GM12864 (cell line): Measurements from ENCODE around the gene HSD3B2.
A peak's percentile ranks its signal among the peaks of the same experiment; 100 is the strongest.

Source experiments
- DNase-seq: peaks from one replicate; pipeline ENCODE4 v3.0.0-alpha.2; 2011; ENCODE audit warnings: low read depth
- H3K4me3 ChIP-seq: 2 replicates; pipeline ENCODE4 v1.5.1; 2011; ENCODE audit warnings: mild to moderate bottlenecking, low read depth, low read length, control low read depth
- TF ChIP-seq, protein P1 (sequence below): IDR thresholded peaks from 2 replicates; pipeline ENCODE4 v1.5.1; 2011; ENCODE audit warnings: low read depth, mild to moderate bottlenecking, moderate library complexity, low read length, control low read depth, inconsistent platforms; ENCODE audit errors: missing control alignments

HSD3B2 gene

DNA sequence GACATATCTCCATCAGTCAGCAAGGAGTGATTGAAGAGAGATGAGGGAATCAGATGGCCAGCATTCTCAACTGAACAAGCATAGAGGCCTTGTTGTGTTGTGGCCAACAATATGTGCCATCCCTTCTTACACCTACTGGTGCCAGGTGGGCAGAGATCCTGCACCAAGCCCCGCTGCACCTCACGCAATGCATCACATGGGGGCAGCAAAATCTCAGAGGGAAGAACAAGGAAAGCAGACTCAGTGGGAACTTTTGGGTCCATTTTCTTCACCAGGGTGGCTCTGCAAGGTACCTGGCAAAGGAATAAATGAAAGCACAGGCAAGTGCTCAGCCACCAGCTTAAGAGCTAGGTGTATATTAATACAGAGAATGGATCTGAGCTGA, 33.2 kb downstream of the HSD3B2 start:
- no peak overlapping the region for H3K4me3 ChIP-seq
- TF ChIP-seq, protein P1, sequence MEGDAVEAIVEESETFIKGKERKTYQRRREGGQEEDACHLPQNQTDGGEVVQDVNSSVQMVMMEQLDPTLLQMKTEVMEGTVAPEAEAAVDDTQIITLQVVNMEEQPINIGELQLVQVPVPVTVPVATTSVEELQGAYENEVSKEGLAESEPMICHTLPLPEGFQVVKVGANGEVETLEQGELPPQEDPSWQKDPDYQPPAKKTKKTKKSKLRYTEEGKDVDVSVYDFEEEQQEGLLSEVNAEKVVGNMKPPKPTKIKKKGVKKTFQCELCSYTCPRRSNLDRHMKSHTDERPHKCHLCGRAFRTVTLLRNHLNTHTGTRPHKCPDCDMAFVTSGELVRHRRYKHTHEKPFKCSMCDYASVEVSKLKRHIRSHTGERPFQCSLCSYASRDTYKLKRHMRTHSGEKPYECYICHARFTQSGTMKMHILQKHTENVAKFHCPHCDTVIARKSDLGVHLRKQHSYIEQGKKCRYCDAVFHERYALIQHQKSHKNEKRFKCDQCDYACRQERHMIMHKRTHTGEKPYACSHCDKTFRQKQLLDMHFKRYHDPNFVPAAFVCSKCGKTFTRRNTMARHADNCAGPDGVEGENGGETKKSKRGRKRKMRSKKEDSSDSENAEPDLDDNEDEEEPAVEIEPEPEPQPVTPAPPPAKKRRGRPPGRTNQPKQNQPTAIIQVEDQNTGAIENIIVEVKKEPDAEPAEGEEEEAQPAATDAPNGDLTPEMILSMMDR = peak; percentile 20
- no peak for DNase-seq

DNA sequence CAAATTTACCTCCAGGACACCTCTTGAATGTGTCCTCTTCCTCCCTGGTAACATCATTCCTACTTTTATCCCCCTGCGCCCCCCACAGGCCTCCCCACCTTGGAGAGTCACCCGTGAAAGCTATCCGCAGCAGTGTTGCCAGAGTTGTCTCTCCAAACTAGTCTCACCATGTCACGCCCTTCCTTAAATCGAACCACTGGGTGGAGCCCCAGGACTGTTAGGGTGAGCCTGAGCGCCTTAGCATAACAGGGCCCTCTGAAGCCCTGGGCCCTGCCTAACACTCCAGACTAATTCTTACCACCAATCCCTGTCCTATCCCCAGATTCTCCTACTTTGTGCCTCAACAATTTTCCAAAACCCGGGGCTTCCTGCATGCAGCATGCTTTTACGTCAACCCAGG, 35.0 kb downstream of the HSD3B2 start:
- TF ChIP-seq, protein P1 = peak; percentile 19
- no peak overlapping the region for H3K4me3 ChIP-seq
- no peak for DNase-seq

DNA sequence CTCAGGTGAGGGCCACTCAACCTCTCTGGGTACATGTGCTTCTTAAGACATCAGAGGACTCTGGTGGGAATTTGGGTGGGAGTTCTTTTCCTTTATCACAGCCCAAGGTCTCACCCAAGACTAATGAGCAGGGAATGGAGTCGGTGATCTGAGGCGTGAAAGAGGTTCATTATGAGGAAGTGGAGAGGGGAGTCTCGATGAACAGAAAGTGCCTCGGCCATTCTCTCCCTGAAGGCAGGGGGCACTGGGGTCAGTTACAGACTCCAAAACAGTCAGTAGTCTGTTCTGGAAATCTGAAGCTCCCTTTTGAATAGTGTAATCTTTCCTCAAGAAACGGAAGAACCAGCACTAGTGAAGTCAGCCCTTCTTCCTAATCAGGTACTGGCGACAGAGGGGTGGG, 36.2 kb downstream of the HSD3B2 start:
- H3K4me3 ChIP-seq = no peak overlapping the region
- no peak for DNase-seq
- TF ChIP-seq, protein P1 = no peak

DNA sequence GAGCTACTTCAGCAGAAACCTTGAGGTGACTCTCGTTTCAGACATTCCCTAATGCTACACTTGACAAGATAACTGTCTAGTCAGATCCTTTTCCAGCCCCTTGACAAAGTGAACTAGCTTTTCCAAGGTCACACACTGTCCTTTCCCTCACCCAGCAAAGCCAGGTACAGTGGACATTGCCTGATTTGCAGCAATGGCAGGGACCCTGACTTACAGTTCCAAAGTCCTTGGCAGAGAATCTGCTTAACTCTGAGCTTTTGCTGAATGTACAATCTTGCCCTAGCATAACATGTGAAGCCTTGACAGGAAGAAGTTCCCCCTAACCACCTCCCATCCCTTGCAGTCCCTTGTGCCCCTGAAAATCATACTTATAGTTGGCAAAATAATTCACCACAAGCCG, 37.1 kb downstream of the HSD3B2 start:
- TF ChIP-seq, protein P1 = no peak
- DNase-seq = no peak

DNA sequence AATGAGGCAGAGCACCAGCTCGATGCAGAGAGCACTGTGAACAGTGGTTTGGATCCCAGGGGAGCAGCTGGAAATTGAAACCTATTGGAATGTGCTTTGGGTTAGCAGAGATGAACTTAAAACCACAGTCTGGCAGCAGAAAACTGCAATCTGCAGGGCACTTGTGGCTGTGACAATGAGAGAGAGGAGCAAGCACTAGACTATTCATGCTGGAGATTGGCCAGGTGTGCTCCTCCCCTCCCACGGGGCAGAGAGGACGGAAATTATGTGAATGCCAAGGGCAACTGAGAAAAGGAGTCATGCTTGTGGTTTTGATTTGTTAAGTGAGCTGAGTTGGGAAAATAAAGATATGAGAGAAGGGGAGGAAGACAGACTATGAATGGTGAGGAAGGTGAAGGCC, 38.1 kb downstream of the HSD3B2 start:
- DNase-seq = no peak
- no peak overlapping the region for H3K4me3 ChIP-seq
- TF ChIP-seq, protein P1 = no peak

More for the DNA sequence above, 37.1 kb downstream of the HSD3B2 start:
- no peak overlapping the region for H3K4me3 ChIP-seq

DNA sequence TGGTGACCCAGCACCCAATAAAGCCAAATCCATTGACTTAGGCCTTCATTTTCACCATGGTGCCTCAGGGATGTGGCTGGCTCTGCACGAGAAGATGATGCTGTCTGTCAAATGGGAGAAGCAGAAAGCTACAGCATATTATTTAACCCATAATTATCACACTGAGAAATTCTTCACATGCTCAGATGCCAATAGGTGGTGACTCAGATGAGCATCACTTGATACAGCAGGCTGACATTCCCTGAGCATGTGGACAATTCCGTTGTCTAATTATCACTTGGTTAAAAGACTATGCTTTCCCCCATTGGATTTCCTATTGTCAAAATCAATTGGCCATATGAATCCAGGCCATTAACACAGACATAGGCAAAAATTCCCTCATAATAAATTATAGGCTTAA, 48.0 kb downstream of the HSD3B2 start:
- H3K4me3 ChIP-seq = no peak overlapping the region
- TF ChIP-seq, protein P1 = no peak
- DNase-seq = no peak

DNA sequence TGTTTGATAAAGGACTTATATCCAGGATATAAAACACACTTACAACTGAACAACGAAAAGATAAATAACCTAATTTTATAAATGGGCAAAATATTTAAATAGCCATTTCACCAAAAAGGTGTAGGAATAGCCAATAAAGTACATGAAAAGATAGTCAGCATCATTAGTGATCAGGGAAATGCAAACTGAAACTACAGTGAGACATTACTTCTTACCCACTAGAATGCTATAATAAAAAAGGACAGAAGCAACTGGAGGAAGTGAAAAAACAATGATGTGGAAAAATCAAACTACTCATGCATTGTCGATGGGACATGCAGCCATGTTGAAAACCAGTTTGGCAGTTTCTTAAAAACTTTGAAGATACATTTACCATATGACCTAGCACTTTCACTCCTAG, 48.6 kb downstream of the HSD3B2 start:
- DNase-seq = no peak
- no peak overlapping the region for H3K4me3 ChIP-seq
- TF ChIP-seq, protein P1 = no peak
